ENCODE results near the gene CDK12.
A peak's percentile ranks its signal among the peaks of the same experiment; 100 is the strongest.

Gene CDK12

DNA sequence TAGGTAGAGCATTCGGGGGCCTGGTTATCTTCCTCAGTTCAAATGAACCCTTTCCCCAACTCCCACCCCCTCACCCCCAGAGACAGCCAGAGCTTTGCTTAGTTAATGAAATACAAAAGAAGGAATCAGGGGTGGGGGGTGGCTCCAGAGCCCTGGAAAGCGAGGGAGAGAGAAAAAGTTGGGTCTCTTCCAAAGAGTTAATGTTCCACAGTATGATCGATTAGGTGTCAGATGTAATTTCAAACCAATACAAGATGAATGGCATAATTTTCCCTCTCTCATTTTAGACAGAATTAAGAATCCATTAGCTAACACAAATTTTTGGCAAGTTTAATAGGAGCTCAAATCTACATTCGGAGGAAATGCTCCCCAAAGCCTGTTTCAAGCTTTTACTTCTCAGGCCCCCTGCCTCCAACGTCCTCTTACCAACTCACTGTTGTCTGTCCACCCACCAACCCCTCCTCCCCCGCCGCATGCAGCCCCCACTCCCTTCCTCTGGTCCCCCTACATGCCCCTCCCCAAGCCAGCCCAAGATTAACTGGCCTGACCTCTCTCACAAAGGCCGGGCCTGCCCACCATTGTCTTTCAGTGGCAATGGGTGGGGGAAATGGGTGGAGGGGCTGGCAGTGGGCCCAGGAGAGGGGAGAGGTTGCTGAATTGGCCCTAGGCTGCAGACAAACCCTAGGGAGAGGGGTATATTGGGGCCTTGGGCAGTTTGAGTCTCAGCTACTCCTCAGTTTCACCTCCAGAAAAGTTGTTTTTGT, 118.2 kb downstream of the CDK12 start:
- TF ChIP-seq CTCF (IDR thresholded peaks at IDR 0.05), result no peak
- DNase-seq, result peak; percentile 28
- Mint-ChIP-seq H3K4me1 (peaks cover 12% of the 10 kb centered on the region), H3K9me3 (no peaks in the 10 kb centered on the region), H3K27me3 (ENCODE audit: low read depth, poor library complexity) (peaks cover 93% of the 10 kb centered on the region), H3K36me3 (ENCODE audit: low read depth) (no peaks in the 10 kb centered on the region), H3K4me3 (peak overlapping the region; percentile 47), H3K27ac (no peak overlapping the region)

DNA sequence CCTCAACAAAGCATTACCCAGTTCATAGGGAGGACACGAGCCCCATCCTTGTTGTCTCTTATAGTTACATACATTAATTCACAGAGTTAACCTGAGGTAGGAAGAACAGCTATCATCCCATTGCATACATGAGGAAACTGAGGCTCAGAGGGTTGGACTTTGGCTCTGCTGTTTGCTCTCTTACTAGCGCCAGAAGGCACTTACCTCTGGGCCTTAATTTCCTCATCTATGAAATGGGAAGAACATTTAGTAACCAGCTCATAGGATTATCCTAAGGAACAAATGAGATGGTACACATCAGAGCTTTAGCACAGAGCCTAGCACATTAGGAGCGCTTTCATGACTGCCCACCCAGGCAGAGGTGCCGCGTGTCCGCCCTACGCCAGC, 118.8 kb downstream of the CDK12 start:
- no peaks in the 10 kb centered on the region for H3K9me3 Mint-ChIP-seq
- H3K4me3 Mint-ChIP-seq, result no peak overlapping the region
- peaks cover 12% of the 10 kb centered on the region for H3K4me1 Mint-ChIP-seq
- peaks cover 92% of the 10 kb centered on the region for H3K27me3 Mint-ChIP-seq (ENCODE audit: low read depth, poor library complexity)
- H3K36me3 Mint-ChIP-seq (ENCODE audit: low read depth), result no peaks in the 10 kb centered on the region
- no peak for TF ChIP-seq CTCF (IDR thresholded peaks at IDR 0.05)
- no peak for DNase-seq
- H3K27ac Mint-ChIP-seq, result no peak overlapping the region

DNA sequence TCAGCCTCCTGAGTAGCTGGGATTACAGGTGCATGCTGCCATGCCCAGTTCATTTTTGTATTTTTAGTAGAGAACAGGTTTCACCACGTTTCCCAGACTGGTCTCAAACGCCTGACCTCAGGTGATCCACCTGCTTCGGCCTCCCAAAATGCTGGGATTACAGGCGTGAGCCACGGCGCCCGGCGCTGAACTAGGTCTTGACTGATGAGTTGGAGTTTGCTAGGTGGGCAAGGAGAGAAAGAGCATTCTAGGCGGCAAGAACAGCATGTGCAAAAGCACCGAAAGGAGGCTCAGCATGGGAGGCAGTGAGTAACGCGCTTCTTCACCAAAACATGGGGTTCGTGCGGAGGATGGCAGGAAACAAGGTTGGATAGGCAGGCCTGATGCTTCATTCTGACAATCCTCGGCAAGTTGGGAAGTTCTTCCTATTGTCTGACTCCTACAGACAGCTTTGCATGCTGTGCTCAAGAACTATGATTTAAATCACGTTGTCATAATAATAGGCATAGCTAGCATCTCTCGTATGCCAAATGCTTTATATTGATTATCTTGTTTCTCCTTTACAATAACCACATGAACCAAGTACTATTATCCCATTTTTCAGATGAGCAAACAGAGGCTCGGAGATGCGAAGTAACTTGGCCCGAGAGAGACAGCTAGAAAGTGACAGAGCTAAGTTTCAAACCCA, 119.9 kb downstream of the CDK12 start:
- peaks cover 82% of the 10 kb centered on the region for H3K27me3 Mint-ChIP-seq (ENCODE audit: low read depth, poor library complexity)
- no peak for TF ChIP-seq CTCF (IDR thresholded peaks at IDR 0.05)

GRCh38 chr17:39581759-39582085, 120.4 kb downstream of the CDK12 start:
- Mint-ChIP-seq H3K9me3 (no peaks in the 10 kb centered on the region), H3K27me3 (ENCODE audit: low read depth, poor library complexity) (peaks cover 78% of the 10 kb centered on the region), H3K36me3 (ENCODE audit: low read depth) (no peaks in the 10 kb centered on the region), H3K27ac (no peak overlapping the region), H3K4me3 (no peak overlapping the region), H3K4me1 (peaks cover 12% of the 10 kb centered on the region)
- TF ChIP-seq CTCF (IDR thresholded peaks at IDR 0.05), result no peak
- no peak for DNase-seq

More for the DNA sequence above, 119.9 kb downstream of the CDK12 start:
- Mint-ChIP-seq H3K4me3 (no peak overlapping the region), H3K9me3 (no peaks in the 10 kb centered on the region), H3K4me1 (peaks cover 12% of the 10 kb centered on the region), H3K27ac (no peak overlapping the region), H3K36me3 (ENCODE audit: low read depth) (no peaks in the 10 kb centered on the region)
- DNase-seq, result no peak

GRCh38 chr17:39582658-39583057, 121.4 kb downstream of the CDK12 start:
- no peak for TF ChIP-seq CTCF (IDR thresholded peaks at IDR 0.05)
- Mint-ChIP-seq H3K4me3 (no peak overlapping the region), H3K4me1 (peaks cover 12% of the 10 kb centered on the region), H3K27me3 (ENCODE audit: low read depth, poor library complexity) (peaks cover 78% of the 10 kb centered on the region), H3K9me3 (no peaks in the 10 kb centered on the region), H3K27ac (no peak overlapping the region), H3K36me3 (ENCODE audit: low read depth) (no peaks in the 10 kb centered on the region)
- no peak for DNase-seq

All from nephron progenitor cell (in vitro differentiated cells).